ENCODE results near the gene DLGAP1. TPM values are rescaled to one million over a fixed set of nuclear protein-coding genes. Genes with fewer than 3 reads are reported as not detected.

Gene DLGAP1
- polyA plus RNA-seq, 1 donor from 2014 or later, result 4.5 TPM

GRCh38 chr18:3713708-3714107 is 741.4 kb downstream of the DLGAP1 start:
- no peak overlapping the region for H3K4me3 ChIP-seq (ENCODE audit: low read length)
- no peak overlapping the region for H3K9ac ChIP-seq (ENCODE audit: low read length)
- no peak overlapping the region for H3K4me2 ChIP-seq (ENCODE audit: low read length)
- H2AFZ ChIP-seq (ENCODE audit: low read depth, low read length), result no peak overlapping the region
- TF ChIP-seq MXI1 (conservative IDR thresholded peaks at IDR 0.05; ENCODE audit: poor library complexity, severe bottlenecking), result no peak
- no peak for TF ChIP-seq EZH2 (IDR thresholded peaks at IDR 0.05; ENCODE audit: borderline replicate concordance, insufficient read depth, low read length, poor library complexity, severe bottlenecking)
- no peak for TF ChIP-seq RAD21 (conservative IDR thresholded peaks at IDR 0.05)
- TF ChIP-seq TAF1 (IDR thresholded peaks at IDR 0.05; ENCODE audit: low read depth), result no peak
- TF ChIP-seq SMC3 (conservative IDR thresholded peaks at IDR 0.05; ENCODE audit: poor library complexity), result no peak
- TF ChIP-seq EP300 (conservative IDR thresholded peaks at IDR 0.05; ENCODE audit: poor library complexity, severe bottlenecking), result no peak
- TF ChIP-seq REST (IDR thresholded peaks at IDR 0.05; ENCODE audit: borderline replicate concordance), result no peak
- TF ChIP-seq POLR2AphosphoS5 (IDR thresholded peaks at IDR 0.05), result no peak
- TF ChIP-seq, protein P1, sequence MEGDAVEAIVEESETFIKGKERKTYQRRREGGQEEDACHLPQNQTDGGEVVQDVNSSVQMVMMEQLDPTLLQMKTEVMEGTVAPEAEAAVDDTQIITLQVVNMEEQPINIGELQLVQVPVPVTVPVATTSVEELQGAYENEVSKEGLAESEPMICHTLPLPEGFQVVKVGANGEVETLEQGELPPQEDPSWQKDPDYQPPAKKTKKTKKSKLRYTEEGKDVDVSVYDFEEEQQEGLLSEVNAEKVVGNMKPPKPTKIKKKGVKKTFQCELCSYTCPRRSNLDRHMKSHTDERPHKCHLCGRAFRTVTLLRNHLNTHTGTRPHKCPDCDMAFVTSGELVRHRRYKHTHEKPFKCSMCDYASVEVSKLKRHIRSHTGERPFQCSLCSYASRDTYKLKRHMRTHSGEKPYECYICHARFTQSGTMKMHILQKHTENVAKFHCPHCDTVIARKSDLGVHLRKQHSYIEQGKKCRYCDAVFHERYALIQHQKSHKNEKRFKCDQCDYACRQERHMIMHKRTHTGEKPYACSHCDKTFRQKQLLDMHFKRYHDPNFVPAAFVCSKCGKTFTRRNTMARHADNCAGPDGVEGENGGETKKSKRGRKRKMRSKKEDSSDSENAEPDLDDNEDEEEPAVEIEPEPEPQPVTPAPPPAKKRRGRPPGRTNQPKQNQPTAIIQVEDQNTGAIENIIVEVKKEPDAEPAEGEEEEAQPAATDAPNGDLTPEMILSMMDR (IDR thresholded peaks at IDR 0.05; ENCODE audit: poor library complexity, severe bottlenecking), result no peak
- no peaks in the 10 kb centered on the region for H3K27me3 ChIP-seq (ENCODE audit: insufficient read depth, low read depth, low read length)
- H3K79me2 ChIP-seq (replicated peaks; ENCODE audit: insufficient read depth, low read length), result no peaks in the 10 kb centered on the region
- H3K27ac ChIP-seq (ENCODE audit: low read length), result no peak overlapping the region
- H3F3A ChIP-seq (ENCODE audit: insufficient read depth, low read length, poor library complexity, severe bottlenecking), result no peaks in the 10 kb centered on the region
- H3K9me2 ChIP-seq (ENCODE audit: insufficient read depth, low read length), result no peaks in the 10 kb centered on the region
- H3K36me3 ChIP-seq (ENCODE audit: insufficient read depth, low read length), result no peaks in the 10 kb centered on the region
- no peaks in the 10 kb centered on the region for H4K20me1 ChIP-seq (ENCODE audit: insufficient read depth)
- H3K9me3 ChIP-seq (ENCODE audit: low read length), result no peaks in the 10 kb centered on the region

- no peak for TF ChIP-seq MXI1 (conservative IDR thresholded peaks at IDR 0.05; ENCODE audit: poor library complexity, severe bottlenecking)
- no peak overlapping the region for H3K9ac ChIP-seq (ENCODE audit: low read length)
Measured at GRCh38 chr18:3713166-3713565, 741.9 kb downstream of the DLGAP1 start.

GRCh38 chr18:3712491-3712890 is 742.6 kb downstream of the DLGAP1 start:
- H3K4me2 ChIP-seq (ENCODE audit: low read length), result no peak overlapping the region
- no peaks in the 10 kb centered on the region for H4K20me1 ChIP-seq (ENCODE audit: insufficient read depth)
- no peaks in the 10 kb centered on the region for H3K9me3 ChIP-seq (ENCODE audit: low read length)
- no peak overlapping the region for H3K4me3 ChIP-seq (ENCODE audit: low read length)
- no peak for TF ChIP-seq MXI1 (conservative IDR thresholded peaks at IDR 0.05; ENCODE audit: poor library complexity, severe bottlenecking)
- TF ChIP-seq, protein P1 (IDR thresholded peaks at IDR 0.05; ENCODE audit: poor library complexity, severe bottlenecking), result no peak
- TF ChIP-seq REST (IDR thresholded peaks at IDR 0.05; ENCODE audit: borderline replicate concordance), result no peak
- TF ChIP-seq EP300 (conservative IDR thresholded peaks at IDR 0.05; ENCODE audit: poor library complexity, severe bottlenecking), result no peak
- no peak for TF ChIP-seq RAD21 (conservative IDR thresholded peaks at IDR 0.05)
- no peak for TF ChIP-seq EZH2 (IDR thresholded peaks at IDR 0.05; ENCODE audit: borderline replicate concordance, insufficient read depth, low read length, poor library complexity, severe bottlenecking)
- TF ChIP-seq TAF1 (IDR thresholded peaks at IDR 0.05; ENCODE audit: low read depth), result no peak
- TF ChIP-seq SMC3 (conservative IDR thresholded peaks at IDR 0.05; ENCODE audit: poor library complexity), result no peak
- TF ChIP-seq POLR2AphosphoS5 (IDR thresholded peaks at IDR 0.05), result no peak
- no peaks in the 10 kb centered on the region for H3K79me2 ChIP-seq (replicated peaks; ENCODE audit: insufficient read depth, low read length)
- no peaks in the 10 kb centered on the region for H3K36me3 ChIP-seq (ENCODE audit: insufficient read depth, low read length)
- no peak overlapping the region for H3K9ac ChIP-seq (ENCODE audit: low read length)
- no peaks in the 10 kb centered on the region for H3F3A ChIP-seq (ENCODE audit: insufficient read depth, low read length, poor library complexity, severe bottlenecking)
- H2AFZ ChIP-seq (ENCODE audit: low read depth, low read length), result no peak overlapping the region
- no peak overlapping the region for H3K27ac ChIP-seq (ENCODE audit: low read length)
- H3K9me2 ChIP-seq (ENCODE audit: insufficient read depth, low read length), result no peaks in the 10 kb centered on the region
- H3K27me3 ChIP-seq (ENCODE audit: insufficient read depth, low read depth, low read length), result no peaks in the 10 kb centered on the region

More at GRCh38 chr18:3713166-3713565, 741.9 kb downstream of the DLGAP1 start:
- no peaks in the 10 kb centered on the region for H3K9me3 ChIP-seq (ENCODE audit: low read length)
- H3K79me2 ChIP-seq (replicated peaks; ENCODE audit: insufficient read depth, low read length), result no peaks in the 10 kb centered on the region
- H3K36me3 ChIP-seq (ENCODE audit: insufficient read depth, low read length), result no peaks in the 10 kb centered on the region
- H3K27me3 ChIP-seq (ENCODE audit: insufficient read depth, low read depth, low read length), result no peaks in the 10 kb centered on the region
- no peak overlapping the region for H3K27ac ChIP-seq (ENCODE audit: low read length)
- H2AFZ ChIP-seq (ENCODE audit: low read depth, low read length), result no peak overlapping the region
- no peak overlapping the region for H3K4me2 ChIP-seq (ENCODE audit: low read length)
- H4K20me1 ChIP-seq (ENCODE audit: insufficient read depth), result no peaks in the 10 kb centered on the region
- H3K4me3 ChIP-seq (ENCODE audit: low read length), result no peak overlapping the region
- H3F3A ChIP-seq (ENCODE audit: insufficient read depth, low read length, poor library complexity, severe bottlenecking), result no peaks in the 10 kb centered on the region
- H3K9me2 ChIP-seq (ENCODE audit: insufficient read depth, low read length), result no peaks in the 10 kb centered on the region

Measured in neural cell (in vitro differentiated cells).